Ammon's horn (tissue), 1 donor: ENCODE results near the gene SOHLH1.

Experiments
- DNase-seq: peaks from one replicate; pipeline ENCODE4 v3.0.0-alpha.2; 2016; ENCODE audit warnings: low spot score

Gene SOHLH1, protein sequence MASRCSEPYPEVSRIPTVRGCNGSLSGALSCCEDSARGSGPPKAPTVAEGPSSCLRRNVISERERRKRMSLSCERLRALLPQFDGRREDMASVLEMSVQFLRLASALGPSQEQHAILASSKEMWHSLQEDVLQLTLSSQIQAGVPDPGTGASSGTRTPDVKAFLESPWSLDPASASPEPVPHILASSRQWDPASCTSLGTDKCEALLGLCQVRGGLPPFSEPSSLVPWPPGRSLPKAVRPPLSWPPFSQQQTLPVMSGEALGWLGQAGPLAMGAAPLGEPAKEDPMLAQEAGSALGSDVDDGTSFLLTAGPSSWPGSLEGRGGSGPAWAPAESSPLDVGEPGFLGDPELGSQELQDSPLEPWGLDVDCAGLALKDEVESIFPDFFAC

GRCh38 chr9:135699440-135699839 is at the start of gene SOHLH1:
TSS of gene SOHLH1 (minus strand) at chr9:135699481. CDS start at chr9:135699467, 14 bp downstream.
- DNase-seq: no peak

DNA sequence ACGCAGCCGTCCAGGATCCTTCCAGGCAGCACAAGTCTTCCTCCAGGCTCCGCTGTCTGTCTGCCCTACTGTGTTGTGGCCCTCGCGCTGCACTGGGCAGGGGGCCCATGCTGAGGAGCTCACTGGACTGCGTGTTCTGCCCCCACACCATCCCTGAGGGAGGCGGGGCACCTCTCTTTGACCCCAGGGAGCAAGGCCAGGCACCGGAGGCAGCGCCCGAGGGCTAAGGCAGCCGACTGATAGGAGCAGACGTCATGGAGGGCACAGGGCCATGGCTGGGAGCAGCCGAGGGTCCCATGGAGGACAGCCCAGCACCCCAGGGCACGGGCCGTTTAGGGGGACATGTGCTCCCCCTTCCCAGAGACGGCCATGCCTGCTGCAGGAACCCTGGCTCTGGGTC is 49.4 kb upstream of the SOHLH1 start:
- DNase-seq: no peak

GRCh38 chr9:135747311-135747710 is 48.0 kb upstream of the SOHLH1 start:
- DNase-seq: no peak

DNA sequence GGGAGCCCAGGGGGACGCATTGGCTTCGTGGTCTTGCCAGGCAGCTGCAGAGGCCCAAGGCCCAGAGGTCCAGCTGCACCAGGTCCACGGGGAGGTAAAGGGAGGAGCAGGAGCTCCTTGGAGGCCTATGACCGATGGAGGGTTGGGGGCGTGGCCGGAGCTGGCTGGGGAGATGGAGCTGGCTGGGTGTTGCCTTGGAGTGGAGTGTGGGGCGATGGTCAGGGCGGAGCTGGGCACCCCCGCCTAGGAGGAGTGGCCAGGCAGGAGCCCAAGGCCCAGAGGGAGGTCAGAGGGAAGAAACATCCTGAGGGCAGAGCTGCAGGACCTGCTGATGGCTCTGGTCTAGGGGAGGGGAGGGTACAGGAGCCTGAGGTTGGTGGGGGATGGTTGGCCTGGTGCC is 47.3 kb upstream of the SOHLH1 start:
- no peak for DNase-seq

- no peak for DNase-seq
Measured at GRCh38 chr9:135745686-135746324, 46.5 kb upstream of the SOHLH1 start.

- no peak for DNase-seq
Measured at GRCh38 chr9:135745189-135745588, 45.9 kb upstream of the SOHLH1 start.

DNA sequence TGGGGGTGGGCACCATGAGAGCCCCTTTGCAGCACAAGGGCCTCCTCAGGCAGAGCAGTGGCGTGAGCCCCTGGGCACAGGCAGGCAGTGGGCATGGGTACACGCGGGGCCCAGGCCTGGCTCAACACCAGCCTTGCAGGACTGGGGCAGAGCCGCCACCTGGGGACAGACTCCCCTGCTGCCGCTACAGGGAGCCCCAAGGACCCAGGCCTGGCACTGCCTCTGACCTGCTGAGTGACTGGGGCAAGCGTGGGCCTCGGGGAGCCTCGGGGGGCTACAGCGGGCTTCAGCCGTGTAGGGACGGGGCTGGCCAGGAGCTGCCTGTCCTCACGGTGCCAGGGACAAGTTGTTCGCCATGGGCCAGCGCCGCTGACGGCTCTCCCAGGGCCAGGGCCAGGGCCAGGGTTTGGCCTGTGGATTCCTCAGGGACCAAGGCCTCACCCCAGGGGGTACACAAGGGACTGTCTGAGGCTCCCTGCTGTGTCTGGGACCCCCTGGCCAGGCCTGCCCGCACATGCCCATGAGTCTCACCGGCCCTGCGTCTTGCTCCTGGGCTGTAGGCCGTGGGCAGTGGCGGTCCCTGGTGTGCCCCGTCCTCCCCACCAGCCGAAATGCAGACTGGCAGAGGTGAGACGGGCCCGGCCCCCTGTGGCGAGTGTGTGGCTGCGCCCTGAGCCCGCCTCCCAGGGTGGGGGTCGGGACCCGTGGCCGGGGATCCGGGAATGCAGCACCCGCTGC is 45.2 kb upstream of the SOHLH1 start:
- no peak for DNase-seq

GRCh38 chr9:135743546-135744332 is 44.5 kb upstream of the SOHLH1 start:
- DNase-seq: no peak

- no peak for DNase-seq
Measured at GRCh38 chr9:135743021-135743420, 43.7 kb upstream of the SOHLH1 start.

- no peak for DNase-seq
Measured at GRCh38 chr9:135741276-135742219, 42.3 kb upstream of the SOHLH1 start.

GRCh38 chr9:135739271-135740220 is 40.3 kb upstream of the SOHLH1 start:
- DNase-seq: no peak

DNA sequence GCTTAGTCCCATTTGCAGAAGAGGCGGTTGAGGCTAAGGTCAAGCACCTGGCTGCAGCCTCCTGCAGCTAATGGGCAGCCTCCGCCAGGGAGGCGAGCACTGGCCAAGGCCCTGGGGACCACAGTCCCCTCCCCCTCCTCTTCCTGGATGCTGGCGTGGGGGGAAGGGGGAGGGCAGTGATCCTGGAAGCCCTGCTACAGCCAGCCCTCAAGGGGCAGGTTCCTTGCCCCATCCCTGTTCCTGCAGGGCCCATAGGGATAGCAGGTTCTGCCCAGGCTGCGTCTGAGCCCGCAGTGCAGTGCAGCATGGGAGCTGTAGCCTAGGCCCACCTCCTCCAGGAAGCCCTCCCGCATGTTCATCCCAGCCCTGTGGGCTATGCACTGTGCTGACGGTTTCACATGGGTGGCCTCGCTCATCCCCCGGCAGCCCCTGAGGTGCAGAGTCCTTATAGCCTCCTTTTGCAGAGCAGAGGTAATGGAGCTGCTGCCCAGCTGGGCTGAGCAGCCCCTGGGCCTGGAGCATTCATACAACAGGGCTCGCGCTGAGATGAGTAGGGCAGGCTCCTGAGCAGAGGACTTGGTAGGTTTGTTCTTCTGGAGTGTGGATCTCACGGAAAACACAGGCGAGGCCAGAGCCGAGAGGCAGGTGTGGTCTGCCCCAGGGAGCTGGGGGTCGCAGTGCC is 38.7 kb upstream of the SOHLH1 start:
- DNase-seq: no peak

GRCh38 chr9:135736979-135737839 is 37.9 kb upstream of the SOHLH1 start:
- DNase-seq: no peak

- DNase-seq: no peak
Measured at GRCh38 chr9:135736272-135736978, 37.1 kb upstream of the SOHLH1 start.

- DNase-seq: no peak
Measured at GRCh38 chr9:135734616-135735144, 35.4 kb upstream of the SOHLH1 start.

DNA sequence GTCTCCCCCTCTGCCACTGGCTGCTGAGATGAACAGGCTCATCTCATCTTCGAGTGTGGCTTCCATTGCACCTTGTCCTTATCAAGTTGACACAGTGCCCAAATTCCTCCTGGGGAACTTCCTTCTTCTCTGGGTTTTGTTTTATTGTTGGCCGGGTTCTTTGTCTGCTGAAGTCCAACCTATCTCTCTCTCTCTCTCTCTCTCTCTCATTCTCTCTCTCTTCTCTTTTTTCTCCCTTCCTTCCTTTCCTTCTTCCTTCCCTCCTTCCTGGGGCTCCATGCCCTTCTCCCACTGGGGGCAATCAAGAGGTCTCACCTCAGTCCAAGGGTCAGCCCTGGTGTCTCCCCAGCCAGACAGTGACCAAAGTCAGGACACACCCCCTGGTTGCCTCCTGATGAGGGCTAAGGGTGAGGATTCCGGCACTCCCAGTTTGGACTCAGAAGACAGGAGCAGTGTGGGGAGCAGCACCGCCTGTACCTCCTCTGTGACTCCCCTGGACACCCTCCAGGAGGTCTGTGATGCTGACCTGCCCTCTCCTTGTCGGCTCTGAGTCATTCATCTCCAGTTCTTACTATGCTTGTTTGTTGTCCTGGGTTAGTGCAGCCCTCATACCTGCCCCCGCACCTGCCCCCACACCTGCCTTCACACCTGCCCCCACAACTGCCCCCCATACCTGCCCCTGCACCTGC is 33.4 kb upstream of the SOHLH1 start:
- DNase-seq: no peak

- DNase-seq: no peak
Measured at GRCh38 chr9:135731454-135731853, 32.2 kb upstream of the SOHLH1 start.
